PC-9 (cell line): Measurements from ENCODE around the gene FRMD7. TPM values are rescaled to one million over a fixed set of nuclear protein-coding genes. Genes with fewer than 3 reads are reported as not detected.

Experiments used
- Bru-seq: library from RNA; stranded (reverse); fragments of 400-500 nt; gene quantifications from one replicate; lab custom pipeline; 2021; lab: Mats Ljungman, UMichigan
- BruChase-seq, 2 experiments: library from RNA; stranded (reverse); fragments of 400-500 nt; gene quantifications; one replicate each; lab custom pipeline; 2021; lab: Mats Ljungman, UMichigan
- BruUV-seq: library from RNA; stranded (reverse); fragments of 400-500 nt; replicated peaks from 2 replicates; lab custom pipeline; 2021; lab: Mats Ljungman, UMichigan
- CTCF ChIA-PET: fragments of 300-600 bp; sonication (Branson Sonifier 250); formaldehyde crosslinking; loops from one replicate; lab custom pipeline; 2022; ENCODE audit warnings: antibody characterized with exemption; lab: Charles Lee
- POLR2A ChIA-PET: fragments of 300-600 bp; sonication (Branson Sonifier 250); formaldehyde crosslinking; loops from one replicate; lab custom pipeline; 2022; ENCODE audit warnings: antibody characterized with exemption; ENCODE audit not compliant: unreplicated experiment; lab: Charles Lee
- DNase-seq, 2 experiments: peaks; one replicate each; pipeline versions ENCODE4 v3.0.0 to v3.0.0-alpha.2; 2015 to 2022; ENCODE audit warnings: mixed read lengths in 1 of 2
- H2AFZ ChIP-seq: fragments of 200-600 bp; sonication (generic); 2 replicates; pipeline ENCODE4 v1.8.1; 2017; ENCODE audit warnings: antibody characterized with exemption
- H3F3A ChIP-seq: fragments of 200-600 bp; sonication (generic); 2 replicates; pipeline ENCODE4 v1.8.1; 2017; ENCODE audit warnings: antibody characterized with exemption, mild to moderate bottlenecking, low read depth; ENCODE audit not compliant: insufficient read depth
- H3K27ac ChIP-seq: fragments of 200-600 bp; sonication (generic); 2 replicates; pipeline ENCODE4 v1.6.1; 2016; ENCODE audit warnings: mixed run types
- H3K27me3 ChIP-seq: fragments of 200-600 bp; sonication (generic); 2 replicates; pipeline ENCODE4 v1.6.1; 2016; ENCODE audit warnings: low read depth, mixed run types; ENCODE audit not compliant: insufficient read depth
- H3K36me3 ChIP-seq: fragments of 200-600 bp; sonication (generic); 2 replicates; pipeline ENCODE4 v1.6.1; 2016; ENCODE audit warnings: low read depth, mixed run types
- H3K4me1 ChIP-seq: fragments of 200-600 bp; sonication (generic); replicated peaks from 2 replicates; pipeline ENCODE4 v1.6.1; 2016; ENCODE audit warnings: mixed run types; ENCODE audit not compliant: insufficient read depth
- H3K4me2 ChIP-seq: fragments of 200-600 bp; sonication (generic); 2 replicates; pipeline ENCODE4 v1.6.1; 2017; ENCODE audit warnings: mixed run types
- H3K4me3 ChIP-seq: fragments of 200-600 bp; sonication (generic); 2 replicates; pipeline ENCODE4 v1.6.1; 2016; ENCODE audit warnings: mixed run types
- H3K79me2 ChIP-seq: fragments of 200-600 bp; sonication (generic); 2 replicates; pipeline ENCODE4 v1.6.1; 2017; ENCODE audit warnings: low read depth, mixed run types
- H3K9me2 ChIP-seq: fragments of 200-600 bp; sonication (generic); 2 replicates; pipeline ENCODE4 v1.8.1; 2017; ENCODE audit warnings: mild to moderate bottlenecking; ENCODE audit not compliant: insufficient read depth
- H3K9me3 ChIP-seq: fragments of 200-600 bp; sonication (generic); 2 replicates; pipeline ENCODE4 v1.8.1; 2016; ENCODE audit warnings: low read depth; ENCODE audit not compliant: insufficient read depth
- H4K20me1 ChIP-seq: fragments of 200-600 bp; sonication (generic); 2 replicates; pipeline ENCODE4 v1.8.1; 2017; ENCODE audit not compliant: insufficient read depth
- EZH2 ChIP-seq: fragments of 200-600 bp; sonication (generic); IDR thresholded peaks from 2 replicates; pipeline ENCODE4 v1.8.0; 2017; ENCODE audit warnings: antibody characterized with exemption, low read depth
- intact Hi-C: fragments of 100-400 bp; cut with micrococcal nuclease; formaldehyde crosslinking; loops from one replicate; pipeline ENCODE4 v1.10.0; 2022; ENCODE audit not compliant: unreplicated experiment
- long read RNA-seq: library from polyadenylated mRNA; stranded (forward); transcript quantifications from one replicate; pipeline ENCODE4 v2.0.0, GENCODE V29; 2022
- total RNA-seq: library from RNA; stranded (reverse); gene quantifications from 2 replicates; pipeline ENCODE4 v1.2.3, GENCODE V29; 2021
- TF ChIP-seq, protein P1 (sequence below): fragments of 200-600 bp; sonication (generic); conservative IDR thresholded peaks from 2 replicates; pipeline ENCODE4 v1.6.1; 2017; ENCODE audit warnings: mixed run types, antibody characterized with exemption, mild to moderate bottlenecking, moderate library complexity

The FRMD7 gene
- total RNA-seq = not detected in 2 replicates
- Bru-seq, nascent RNA = not detected
- BruChase-seq, experiment 1, labeled RNA remaining after a 2-hour chase = percentile 11 among the genes with signal in this experiment
- BruChase-seq, experiment 2, labeled RNA remaining after a 6-hour chase = percentile 5 among the genes with signal in this experiment
- long read RNA-seq = 0 reads

GRCh38 chrX:132127743-132128142 lies at the start of gene FRMD7:
Gene FRMD7 (minus strand): TSS chrX:132128020. CDS start chrX:132127844, 176 bp downstream.
- H3K4me2 ChIP-seq = no peak within 1 kb of the TSS
- no peaks in the 10 kb centered on the region for H3K79me2 ChIP-seq
- H2AFZ ChIP-seq = no peak within 1 kb of the TSS
- no peak within 1 kb of the TSS for H3K27ac ChIP-seq
- no peak for TF ChIP-seq EZH2
- TF ChIP-seq, protein P1, sequence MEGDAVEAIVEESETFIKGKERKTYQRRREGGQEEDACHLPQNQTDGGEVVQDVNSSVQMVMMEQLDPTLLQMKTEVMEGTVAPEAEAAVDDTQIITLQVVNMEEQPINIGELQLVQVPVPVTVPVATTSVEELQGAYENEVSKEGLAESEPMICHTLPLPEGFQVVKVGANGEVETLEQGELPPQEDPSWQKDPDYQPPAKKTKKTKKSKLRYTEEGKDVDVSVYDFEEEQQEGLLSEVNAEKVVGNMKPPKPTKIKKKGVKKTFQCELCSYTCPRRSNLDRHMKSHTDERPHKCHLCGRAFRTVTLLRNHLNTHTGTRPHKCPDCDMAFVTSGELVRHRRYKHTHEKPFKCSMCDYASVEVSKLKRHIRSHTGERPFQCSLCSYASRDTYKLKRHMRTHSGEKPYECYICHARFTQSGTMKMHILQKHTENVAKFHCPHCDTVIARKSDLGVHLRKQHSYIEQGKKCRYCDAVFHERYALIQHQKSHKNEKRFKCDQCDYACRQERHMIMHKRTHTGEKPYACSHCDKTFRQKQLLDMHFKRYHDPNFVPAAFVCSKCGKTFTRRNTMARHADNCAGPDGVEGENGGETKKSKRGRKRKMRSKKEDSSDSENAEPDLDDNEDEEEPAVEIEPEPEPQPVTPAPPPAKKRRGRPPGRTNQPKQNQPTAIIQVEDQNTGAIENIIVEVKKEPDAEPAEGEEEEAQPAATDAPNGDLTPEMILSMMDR = no peak
- H3K4me1 ChIP-seq = no peaks in the 10 kb centered on the region
- no peaks in the 10 kb centered on the region for H4K20me1 ChIP-seq
- POLR2A ChIA-PET = no interaction called here
- DNase-seq = no peak
- H3K9me3 ChIP-seq = no peaks in the 10 kb centered on the region
- H3K27me3 ChIP-seq = no peaks in the 10 kb centered on the region
- intact Hi-C loops = no loop called here
- no peaks in the 10 kb centered on the region for H3K9me2 ChIP-seq
- no peak within 1 kb of the TSS for H3K4me3 ChIP-seq
- CTCF ChIA-PET = no interaction called here
- no peaks in the 10 kb centered on the region for H3K36me3 ChIP-seq
- H3F3A ChIP-seq = no peaks in the 10 kb centered on the region
- BruUV-seq = no TSS peak

GRCh38 chrX:132173647-132174046 lies 45.8 kb upstream of the FRMD7 start:
- H3K79me2 ChIP-seq = no peaks in the 10 kb centered on the region
- H3K9me3 ChIP-seq = no peaks in the 10 kb centered on the region
- H3K36me3 ChIP-seq = no peaks in the 10 kb centered on the region
- ChIA-PET CTCF (no interaction called here), POLR2A (no interaction called here)
- H3K4me1 ChIP-seq = peaks cover 28% of the 10 kb centered on the region
- no peak overlapping the region for H3K4me3 ChIP-seq
- no TSS peak for BruUV-seq
- H3K4me2 ChIP-seq = no peak overlapping the region
- H2AFZ ChIP-seq = no peak overlapping the region
- H3K27ac ChIP-seq = no peak overlapping the region
- intact Hi-C loops = no loop called here
- peak in 1 of 2 experiments; percentile 53 for DNase-seq
- no peak for TF ChIP-seq EZH2
- TF ChIP-seq, protein P1 = no peak
- no peaks in the 10 kb centered on the region for H3K27me3 ChIP-seq
- no peaks in the 10 kb centered on the region for H3F3A ChIP-seq
- H4K20me1 ChIP-seq = no peaks in the 10 kb centered on the region
- H3K9me2 ChIP-seq = no peaks in the 10 kb centered on the region

GRCh38 chrX:132171881-132172280 lies 44.1 kb upstream of the FRMD7 start:
- BruUV-seq = no TSS peak
- POLR2A ChIA-PET = no interaction called here
- H3K4me3 ChIP-seq = no peak overlapping the region

More at GRCh38 chrX:132171881-132172280, 44.1 kb upstream of the FRMD7 start:
- CTCF ChIA-PET = no interaction called here
- intact Hi-C loops = no loop called here
- Histone ChIP-seq H3F3A (no peaks in the 10 kb centered on the region), H3K79me2 (no peaks in the 10 kb centered on the region), H3K27me3 (no peaks in the 10 kb centered on the region), H2AFZ (no peak overlapping the region), H3K9me3 (no peaks in the 10 kb centered on the region), H3K36me3 (no peaks in the 10 kb centered on the region), H4K20me1 (no peaks in the 10 kb centered on the region), H3K9me2 (no peaks in the 10 kb centered on the region), H3K4me1 (peaks cover 28% of the 10 kb centered on the region), H3K4me2 (no peak overlapping the region), H3K27ac (no peak overlapping the region)
- no peak for DNase-seq
- no peak for TF ChIP-seq EZH2
- TF ChIP-seq, protein P1 = no peak
